Fibroblast of skin of left biceps (primary cell): ENCODE data around the gene PAFAH2.
A peak's percentile ranks its signal among the peaks of the same experiment; 100 is the strongest.
"Not testable (repeated sequence)": the region's sequence is repeated elsewhere in the genome, so short reads cannot be mapped to it uniquely, and the experiment has no call there.

ENCODE experiments used
- DNase-seq, 2 experiments: peaks; one replicate each; pipeline ENCODE4 v3.0.0-alpha.2; 2013; ENCODE audit warnings: low read depth in 2 of 2

Gene PAFAH2

GRCh38 chr1:26012864-26013263 lies 15.0 kb upstream of the PAFAH2 start:
- DNase-seq = no peak

- DNase-seq = no peak
Measured at GRCh38 chr1:26010825-26011224, 13.0 kb upstream of the PAFAH2 start.

- no peak for DNase-seq
Measured at GRCh38 chr1:26009796-26010447, 12.1 kb upstream of the PAFAH2 start.

GRCh38 chr1:26006710-26007109 lies 8.8 kb upstream of the PAFAH2 start:
- no peak for DNase-seq

- DNase-seq = no peak
Measured at GRCh38 chr1:26005434-26006105, 7.7 kb upstream of the PAFAH2 start.

GRCh38 chr1:26003756-26004155 lies 5.9 kb upstream of the PAFAH2 start:
- DNase-seq = no peak

- DNase-seq = no peak
Measured at GRCh38 chr1:26003262-26003661, 5.4 kb upstream of the PAFAH2 start.

- DNase-seq = no peak
Measured at GRCh38 chr1:25999041-25999800, 1.4 kb upstream of the PAFAH2 start.

- no peak for DNase-seq
Measured at GRCh38 chr1:25996966-25997827, 666 bp downstream of the PAFAH2 start.

- DNase-seq = no peak
Measured at GRCh38 chr1:25994402-25995150, 3.3 kb downstream of the PAFAH2 start.

- no peak for DNase-seq
Measured at GRCh38 chr1:25993197-25993951, 4.5 kb downstream of the PAFAH2 start.

GRCh38 chr1:25992689-25993171 lies 5.1 kb downstream of the PAFAH2 start:
- no peak for DNase-seq

GRCh38 chr1:25991937-25992688 lies 5.8 kb downstream of the PAFAH2 start:
- peak in 1 of 2 experiments; percentile 25 for DNase-seq

- DNase-seq = no peak
Measured at GRCh38 chr1:25990702-25991395, 7.0 kb downstream of the PAFAH2 start.

GRCh38 chr1:25990251-25990650 lies 7.6 kb downstream of the PAFAH2 start:
- DNase-seq = no peak

- DNase-seq = no peak
Measured at GRCh38 chr1:25989440-25990234, 8.2 kb downstream of the PAFAH2 start.

GRCh38 chr1:25987951-25988350 lies 9.9 kb downstream of the PAFAH2 start:
- DNase-seq = no peak

GRCh38 chr1:25986773-25987172 lies 11.1 kb downstream of the PAFAH2 start:
- DNase-seq = not testable (repeated sequence)
